Thyroid gland (tissue), 4 donors: Measurements from ENCODE around the gene PGP.

Source experiments
- CTCF ChIP-seq, 6 experiments: fragments of 200-600 bp in 3 of 6; fragments of 450-650 bp in 3 of 6; sonication (generic) in 3 of 6; IDR thresholded peaks; one replicate each; pipeline ENCODE4 v1.5.1; 2016 to 2019; ENCODE audit warnings: antibody characterized with exemption in 6 of 6, mild to moderate bottlenecking in 2 of 6, inconsistent platforms in 1 of 6, moderate library complexity in 1 of 6
- POLR2A ChIP-seq, 2 donors: fragments of 450-650 bp; IDR thresholded peaks; one replicate each; pipeline ENCODE4 v1.6.1; 2017; ENCODE audit warnings: antibody characterized with exemption in 2 of 2, mild to moderate bottlenecking in 2 of 2, moderate library complexity in 1 of 2

- TF ChIP-seq CTCF (IDR thresholded peaks at IDR 0.05) (no peak), POLR2A (IDR thresholded peaks at IDR 0.05) (no peak)
These were observed 7.7 kb downstream of the PGP start for GRCh38 chr16:2206780-2207433.
